ENCODE results near the gene SNRPF.
"Not testable (repeated sequence)": the region's sequence is repeated elsewhere in the genome, so short reads cannot be mapped to it uniquely, and the experiment has no call there.

DNA sequence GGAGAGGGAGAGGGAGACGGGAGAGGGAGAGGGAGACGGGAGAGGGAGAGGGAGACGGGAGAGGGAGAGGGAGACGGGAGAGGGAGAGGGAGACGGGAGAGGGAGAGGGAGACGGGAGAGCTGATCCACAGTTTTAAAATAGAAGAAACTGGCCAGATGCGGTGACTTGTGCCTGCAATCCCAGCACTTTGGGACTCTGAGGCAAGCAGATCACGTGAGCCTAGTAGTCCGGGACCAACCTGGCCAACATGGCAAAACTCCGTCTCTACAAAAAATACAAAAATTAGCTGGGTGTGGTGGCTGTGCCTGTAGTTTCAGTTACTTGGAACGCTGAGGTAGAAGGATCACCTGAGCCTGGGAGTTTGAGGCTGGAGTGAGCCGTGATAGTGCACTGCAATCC is 16.3 kb upstream of the SNRPF start:
- TF ChIP-seq RFX5 (IDR thresholded peaks at IDR 0.05); JUNB (IDR thresholded peaks at IDR 0.05); RAD21 (conservative IDR thresholded peaks at IDR 0.05 in 1 of 2, IDR thresholded peaks at IDR 0.05 in 1 of 2); JUN (IDR thresholded peaks at IDR 0.05); FOSB (CRISPR knock-in tag; IDR thresholded peaks at IDR 0.05); FOSL2 (IDR thresholded peaks at IDR 0.05); FOSL2 (CRISPR knock-in tag; IDR thresholded peaks at IDR 0.05); POLR2AphosphoS2 (conservative IDR thresholded peaks at IDR 0.05; ENCODE audit: low read length); CEBPB (IDR thresholded peaks at IDR 0.05); EHF (CRISPR knock-in tag; IDR thresholded peaks at IDR 0.05); SMC3 (IDR thresholded peaks at IDR 0.05): not testable (repeated sequence)
- TF ChIP-seq, protein P1, sequence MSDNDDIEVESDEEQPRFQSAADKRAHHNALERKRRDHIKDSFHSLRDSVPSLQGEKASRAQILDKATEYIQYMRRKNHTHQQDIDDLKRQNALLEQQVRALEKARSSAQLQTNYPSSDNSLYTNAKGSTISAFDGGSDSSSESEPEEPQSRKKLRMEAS (IDR thresholded peaks at IDR 0.05) = not testable (repeated sequence)
- TF ChIP-seq, protein P2, sequence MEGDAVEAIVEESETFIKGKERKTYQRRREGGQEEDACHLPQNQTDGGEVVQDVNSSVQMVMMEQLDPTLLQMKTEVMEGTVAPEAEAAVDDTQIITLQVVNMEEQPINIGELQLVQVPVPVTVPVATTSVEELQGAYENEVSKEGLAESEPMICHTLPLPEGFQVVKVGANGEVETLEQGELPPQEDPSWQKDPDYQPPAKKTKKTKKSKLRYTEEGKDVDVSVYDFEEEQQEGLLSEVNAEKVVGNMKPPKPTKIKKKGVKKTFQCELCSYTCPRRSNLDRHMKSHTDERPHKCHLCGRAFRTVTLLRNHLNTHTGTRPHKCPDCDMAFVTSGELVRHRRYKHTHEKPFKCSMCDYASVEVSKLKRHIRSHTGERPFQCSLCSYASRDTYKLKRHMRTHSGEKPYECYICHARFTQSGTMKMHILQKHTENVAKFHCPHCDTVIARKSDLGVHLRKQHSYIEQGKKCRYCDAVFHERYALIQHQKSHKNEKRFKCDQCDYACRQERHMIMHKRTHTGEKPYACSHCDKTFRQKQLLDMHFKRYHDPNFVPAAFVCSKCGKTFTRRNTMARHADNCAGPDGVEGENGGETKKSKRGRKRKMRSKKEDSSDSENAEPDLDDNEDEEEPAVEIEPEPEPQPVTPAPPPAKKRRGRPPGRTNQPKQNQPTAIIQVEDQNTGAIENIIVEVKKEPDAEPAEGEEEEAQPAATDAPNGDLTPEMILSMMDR (IDR thresholded peaks at IDR 0.05) = not testable (repeated sequence)
- TF ChIP-seq, protein P3, sequence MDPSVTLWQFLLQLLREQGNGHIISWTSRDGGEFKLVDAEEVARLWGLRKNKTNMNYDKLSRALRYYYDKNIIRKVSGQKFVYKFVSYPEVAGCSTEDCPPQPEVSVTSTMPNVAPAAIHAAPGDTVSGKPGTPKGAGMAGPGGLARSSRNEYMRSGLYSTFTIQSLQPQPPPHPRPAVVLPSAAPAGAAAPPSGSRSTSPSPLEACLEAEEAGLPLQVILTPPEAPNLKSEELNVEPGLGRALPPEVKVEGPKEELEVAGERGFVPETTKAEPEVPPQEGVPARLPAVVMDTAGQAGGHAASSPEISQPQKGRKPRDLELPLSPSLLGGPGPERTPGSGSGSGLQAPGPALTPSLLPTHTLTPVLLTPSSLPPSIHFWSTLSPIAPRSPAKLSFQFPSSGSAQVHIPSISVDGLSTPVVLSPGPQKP (IDR thresholded peaks at IDR 0.05; ENCODE audit: low read depth, low read length) = not testable (repeated sequence)
- TF ChIP-seq, protein P4, sequence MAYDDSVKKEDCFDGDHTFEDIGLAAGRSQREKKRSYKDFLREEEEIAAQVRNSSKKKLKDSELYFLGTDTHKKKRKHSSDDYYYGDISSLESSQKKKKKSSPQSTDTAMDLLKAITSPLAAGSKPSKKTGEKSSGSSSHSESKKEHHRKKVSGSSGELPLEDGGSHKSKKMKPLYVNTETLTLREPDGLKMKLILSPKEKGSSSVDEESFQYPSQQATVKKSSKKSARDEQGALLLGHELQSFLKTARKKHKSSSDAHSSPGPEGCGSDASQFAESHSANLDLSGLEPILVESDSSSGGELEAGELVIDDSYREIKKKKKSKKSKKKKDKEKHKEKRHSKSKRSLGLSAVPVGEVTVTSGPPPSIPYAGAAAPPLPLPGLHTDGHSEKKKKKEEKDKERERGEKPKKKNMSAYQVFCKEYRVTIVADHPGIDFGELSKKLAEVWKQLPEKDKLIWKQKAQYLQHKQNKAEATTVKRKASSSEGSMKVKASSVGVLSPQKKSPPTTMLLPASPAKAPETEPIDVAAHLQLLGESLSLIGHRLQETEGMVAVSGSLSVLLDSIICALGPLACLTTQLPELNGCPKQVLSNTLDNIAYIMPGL (CRISPR knock-in tag; IDR thresholded peaks at IDR 0.05; ENCODE audit: borderline replicate concordance) = not testable (repeated sequence)

All from A549 (cell line).